Germinal center (tissue), 1 donor: ENCODE results near the gene EVA1C.
"Not testable (repeated sequence)": the region's sequence is repeated elsewhere in the genome, so short reads cannot be mapped to it uniquely, and the experiment has no call there.

ENCODE experiments used
- DNase-seq: peaks from one replicate; pipeline ENCODE4 v3.0.0; 2012; ENCODE audit warnings: mixed read lengths, low spot score

EVA1C gene

GRCh38 chr21:32390537-32391224 lies 21.8 kb upstream of the EVA1C start:
- DNase-seq: not testable (repeated sequence)

- DNase-seq: no peak
Observed at GRCh38 chr21:32391755-32392154, 20.8 kb upstream of the EVA1C start.

GRCh38 chr21:32392299-32392879 lies 20.1 kb upstream of the EVA1C start:
- no peak for DNase-seq

- peak; percentile 94 for DNase-seq
Observed at GRCh38 chr21:32392880-32393676, 19.4 kb upstream of the EVA1C start, which contains the start of gene URB1. Gene URB1 (minus strand): TSS chr21:32393012. CDS start chr21:32392910, 102 bp downstream.

- no peak for DNase-seq
Observed at GRCh38 chr21:32393677-32394001, 18.9 kb upstream of the EVA1C start.

- DNase-seq: peak; percentile 36
Observed at GRCh38 chr21:32403201-32403777, 9.2 kb upstream of the EVA1C start.

GRCh38 chr21:32406405-32406804 lies 6.1 kb upstream of the EVA1C start:
- DNase-seq: no peak

GRCh38 chr21:32410291-32410690 lies 2.2 kb upstream of the EVA1C start:
- DNase-seq: no peak

- no peak for DNase-seq
Observed at GRCh38 chr21:32410916-32411315, 1.6 kb upstream of the EVA1C start.

- DNase-seq: peak; percentile 9
Observed at GRCh38 chr21:32411350-32412161, 950 bp upstream of the EVA1C start.

- DNase-seq: no peak
Observed at GRCh38 chr21:32413015-32413504, 554 bp downstream of the EVA1C start.

GRCh38 chr21:32413697-32414578 lies 1.4 kb downstream of the EVA1C start:
- DNase-seq: no peak

- DNase-seq: no peak
Observed at GRCh38 chr21:32414579-32415358, 2.3 kb downstream of the EVA1C start.

- no peak for DNase-seq
Observed at GRCh38 chr21:32415451-32416398, 3.2 kb downstream of the EVA1C start.

GRCh38 chr21:32418146-32418545 lies 5.6 kb downstream of the EVA1C start:
- no peak for DNase-seq

GRCh38 chr21:32422064-32422463 lies 9.6 kb downstream of the EVA1C start:
- DNase-seq: no peak

- no peak for DNase-seq
Observed at GRCh38 chr21:32423320-32424190, 11.0 kb downstream of the EVA1C start.

GRCh38 chr21:32424191-32424535 lies 11.7 kb downstream of the EVA1C start:
- no peak for DNase-seq
